Transverse colon (tissue), 4 donors: ENCODE results near the gene KIAA1549. TPM values are rescaled to one million over a fixed set of nuclear protein-coding genes. Genes with fewer than 3 reads are reported as not detected.

ENCODE experiments used
- DNase-seq: peaks from one replicate; pipeline ENCODE4 v3.0.0-alpha.2; 2019
- H3K27ac ChIP-seq, 4 donors: fragments of 200-600 bp; sonication (generic); 2 replicates each; pipeline ENCODE4 v1.5.1; 2016 to 2018; ENCODE audit warnings: inconsistent platforms in 4 of 4
- H3K27me3 ChIP-seq: fragments of 200-600 bp; sonication (generic); 2 replicates; pipeline ENCODE4 v1.5.1; 2017; ENCODE audit warnings: inconsistent platforms
- H3K36me3 ChIP-seq, 4 donors: fragments of 200-600 bp; sonication (generic); 2 replicates each; pipeline ENCODE4 v1.5.1; 2017 to 2019; ENCODE audit warnings: inconsistent platforms in 4 of 4
- H3K4me1 ChIP-seq, 4 donors: fragments of 200-600 bp; sonication (generic); 2 replicates each; pipeline ENCODE4 v1.5.1; 2017 to 2020; ENCODE audit warnings: inconsistent platforms in 4 of 4
- H3K4me3 ChIP-seq, 4 donors: fragments of 200-600 bp; sonication (generic); 1 replicate in 1 of 4; 2 replicates in 3 of 4; pipeline versions ENCODE4 v1.5.1 to v1.6.1; 2017 to 2019; ENCODE audit warnings: inconsistent platforms in 4 of 4
- H3K9me3 ChIP-seq, 2 donors: fragments of 200-600 bp; sonication (generic); 2 replicates each; pipeline ENCODE4 v1.5.1; 2017 to 2019; ENCODE audit warnings: inconsistent platforms in 2 of 2
- EP300 ChIP-seq: sonication (generic); formaldehyde crosslinking; IDR thresholded peaks from one replicate; pipeline ENCODE4 v1.6.1; 2017; ENCODE audit warnings: antibody characterized with exemption, low read depth
- POLR2A ChIP-seq: fragments of 450-650 bp; IDR thresholded peaks from one replicate; pipeline ENCODE4 v1.6.1; 2016; ENCODE audit warnings: antibody characterized with exemption, mild to moderate bottlenecking, moderate library complexity
- POLR2AphosphoS5 ChIP-seq, 3 donors: sonication (generic); formaldehyde crosslinking; IDR thresholded peaks; one replicate each; pipeline ENCODE4 v1.6.1; 2016; ENCODE audit warnings: antibody characterized with exemption in 3 of 3
- WGBS, 2 donors: methylation state at CpG; one replicate each; pipeline ENCODE4 v1.1.5; 2018; ENCODE audit warnings: low coverage in 1 of 2; 5-methylcytosine and 5-hydroxymethylcytosine counted together
- in situ Hi-C, 4 donors: fragments of 200-750 bp; cut with MboI; loops; one replicate each; pipeline versions ENCODE4 v1.15.0 to v1.15.1; 2017; ENCODE audit warnings: low sequenced_read_pairs in 3 of 4, low pct_ligation_motif_present in 1 of 4, low pct_unique_long_range_greater_than_20kb in 1 of 4
- intact Hi-C: fragments of 100-400 bp; cut with DNase I; formaldehyde crosslinking; loops from one replicate; pipeline ENCODE4 v1.15.1; 2023; ENCODE audit warnings: low total_unique reads
- total RNA-seq, 4 donors: library from RNA; depleted of rRNA; stranded (reverse); fragments of >200 nt; gene quantifications; one replicate each; pipeline ENCODE4 v1.1.0, GENCODE V29; 2016
- TF ChIP-seq, protein P1 (sequence below), 5 experiments: fragments of 200-600 bp in 3 of 5; fragments of 450-650 bp in 2 of 5; sonication (generic) in 3 of 5; IDR thresholded peaks; 1 replicate in 2 of 5; 2 replicates in 3 of 5; pipeline ENCODE4 v1.5.1; 2016 to 2017; ENCODE audit warnings: antibody characterized with exemption in 5 of 5, inconsistent platforms in 3 of 5, mild to moderate bottlenecking in 2 of 5, moderate library complexity in 1 of 5

The KIAA1549 gene
- total RNA-seq, 4 donors from 2014 or later = 0.37 to 1.5 (median 0.93) TPM

DNA sequence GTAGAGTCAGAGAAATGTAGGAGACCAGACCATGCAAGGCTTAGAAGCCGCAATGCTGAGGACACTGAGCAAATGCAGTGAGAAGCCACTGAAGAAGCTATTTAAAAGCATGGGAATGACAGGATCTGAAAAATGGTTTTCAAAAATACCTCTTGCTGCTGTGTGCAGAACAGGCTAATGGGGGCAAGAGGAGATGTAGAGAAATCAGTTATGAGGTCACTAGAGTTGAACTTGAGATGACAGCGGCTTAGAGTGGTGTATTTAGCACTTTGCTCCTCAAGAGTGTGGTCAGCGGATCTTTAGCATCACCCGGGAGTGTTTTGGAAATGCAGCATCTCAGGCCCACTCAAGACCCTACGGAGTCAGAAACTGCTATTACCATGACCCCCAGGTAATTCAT, 48.8 kb downstream of the KIAA1549 start:
- WGBS, 2 donors = 75 to 91% methylated on average over 1 to 5 of the region's 5 CpGs
- no peak for DNase-seq
- H3K4me3 ChIP-seq = no peak overlapping the region
- intact Hi-C loops (no loop called here), in situ Hi-C loops (no loop called here)
- no peaks in the 10 kb centered on the region for H3K4me1 ChIP-seq
- no peak overlapping the region for H3K27ac ChIP-seq
- H3K27me3 ChIP-seq = no peaks in the 10 kb centered on the region
- H3K9me3 ChIP-seq = no peaks in the 10 kb centered on the region
- no peaks in the 10 kb centered on the region for H3K36me3 ChIP-seq
- TF ChIP-seq, protein P1, sequence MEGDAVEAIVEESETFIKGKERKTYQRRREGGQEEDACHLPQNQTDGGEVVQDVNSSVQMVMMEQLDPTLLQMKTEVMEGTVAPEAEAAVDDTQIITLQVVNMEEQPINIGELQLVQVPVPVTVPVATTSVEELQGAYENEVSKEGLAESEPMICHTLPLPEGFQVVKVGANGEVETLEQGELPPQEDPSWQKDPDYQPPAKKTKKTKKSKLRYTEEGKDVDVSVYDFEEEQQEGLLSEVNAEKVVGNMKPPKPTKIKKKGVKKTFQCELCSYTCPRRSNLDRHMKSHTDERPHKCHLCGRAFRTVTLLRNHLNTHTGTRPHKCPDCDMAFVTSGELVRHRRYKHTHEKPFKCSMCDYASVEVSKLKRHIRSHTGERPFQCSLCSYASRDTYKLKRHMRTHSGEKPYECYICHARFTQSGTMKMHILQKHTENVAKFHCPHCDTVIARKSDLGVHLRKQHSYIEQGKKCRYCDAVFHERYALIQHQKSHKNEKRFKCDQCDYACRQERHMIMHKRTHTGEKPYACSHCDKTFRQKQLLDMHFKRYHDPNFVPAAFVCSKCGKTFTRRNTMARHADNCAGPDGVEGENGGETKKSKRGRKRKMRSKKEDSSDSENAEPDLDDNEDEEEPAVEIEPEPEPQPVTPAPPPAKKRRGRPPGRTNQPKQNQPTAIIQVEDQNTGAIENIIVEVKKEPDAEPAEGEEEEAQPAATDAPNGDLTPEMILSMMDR (IDR thresholded peaks at IDR 0.05) = no peak
- TF ChIP-seq EP300 = no peak
- TF ChIP-seq POLR2AphosphoS5 (IDR thresholded peaks at IDR 0.05) = no peak

DNA sequence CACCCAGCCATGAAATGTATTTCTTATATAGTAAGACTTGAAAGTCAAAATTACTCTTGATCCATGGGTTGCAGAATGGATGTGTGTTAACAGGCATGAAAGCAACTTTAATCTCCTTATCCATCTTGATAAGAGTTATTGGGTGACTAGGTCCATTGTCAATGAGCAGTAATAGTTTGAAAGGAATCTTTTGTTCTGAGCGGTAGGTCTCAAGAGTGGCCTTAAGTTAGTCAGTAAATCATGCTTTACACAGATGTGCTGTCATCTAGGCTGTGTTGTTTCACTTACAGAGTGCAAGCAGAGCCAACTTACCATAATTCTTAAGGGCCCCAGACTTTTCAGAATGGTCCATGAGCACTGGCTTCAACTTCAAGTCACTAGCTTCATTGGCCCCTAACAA, 51.2 kb downstream of the KIAA1549 start:
- TF ChIP-seq, protein P1 (IDR thresholded peaks at IDR 0.05) = no peak
- TF ChIP-seq POLR2A (no peak), POLR2AphosphoS5 (IDR thresholded peaks at IDR 0.05) (no peak), EP300 (no peak)
- no peaks in the 10 kb centered on the region for H3K9me3 ChIP-seq
- no peaks in the 10 kb centered on the region for H3K27me3 ChIP-seq
- in situ Hi-C loops = no loop called here
- no peak for DNase-seq
- intact Hi-C loops = no loop called here
- no peak overlapping the region for H3K4me3 ChIP-seq
- 60 to 75% methylated on average over 1 of the region's 1 CpG for WGBS, 2 donors
- H3K4me1 ChIP-seq = no peaks in the 10 kb centered on the region
- H3K27ac ChIP-seq = no peak overlapping the region
- no peaks in the 10 kb centered on the region for H3K36me3 ChIP-seq

DNA sequence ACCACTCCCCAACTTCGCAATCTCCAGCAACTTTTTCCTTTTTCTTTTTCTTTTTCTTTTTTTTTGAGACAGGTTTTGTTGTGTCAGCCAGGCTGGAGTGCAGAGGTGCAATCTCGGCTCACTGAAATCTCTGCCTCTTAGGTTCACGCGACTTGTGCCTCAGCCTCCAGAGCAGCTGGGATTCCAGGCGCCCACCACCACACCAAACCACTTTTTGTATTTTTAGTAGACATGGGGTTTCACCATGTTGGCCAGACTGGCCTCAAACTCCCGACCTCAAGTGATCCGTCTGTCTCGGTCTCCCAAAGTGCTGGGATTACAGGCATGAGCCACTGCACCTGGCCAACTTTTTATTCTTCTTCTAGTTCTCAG, 55.0 kb downstream of the KIAA1549 start:
- 70 to 84% methylated on average over 4 to 8 of the region's 8 CpGs for WGBS, 2 donors
- H3K4me3 ChIP-seq = no peak overlapping the region
- TF ChIP-seq, protein P1 (IDR thresholded peaks at IDR 0.05) = no peak
- no peak for TF ChIP-seq EP300
- TF ChIP-seq POLR2A = no peak
- no peak for TF ChIP-seq POLR2AphosphoS5 (IDR thresholded peaks at IDR 0.05)

DNA sequence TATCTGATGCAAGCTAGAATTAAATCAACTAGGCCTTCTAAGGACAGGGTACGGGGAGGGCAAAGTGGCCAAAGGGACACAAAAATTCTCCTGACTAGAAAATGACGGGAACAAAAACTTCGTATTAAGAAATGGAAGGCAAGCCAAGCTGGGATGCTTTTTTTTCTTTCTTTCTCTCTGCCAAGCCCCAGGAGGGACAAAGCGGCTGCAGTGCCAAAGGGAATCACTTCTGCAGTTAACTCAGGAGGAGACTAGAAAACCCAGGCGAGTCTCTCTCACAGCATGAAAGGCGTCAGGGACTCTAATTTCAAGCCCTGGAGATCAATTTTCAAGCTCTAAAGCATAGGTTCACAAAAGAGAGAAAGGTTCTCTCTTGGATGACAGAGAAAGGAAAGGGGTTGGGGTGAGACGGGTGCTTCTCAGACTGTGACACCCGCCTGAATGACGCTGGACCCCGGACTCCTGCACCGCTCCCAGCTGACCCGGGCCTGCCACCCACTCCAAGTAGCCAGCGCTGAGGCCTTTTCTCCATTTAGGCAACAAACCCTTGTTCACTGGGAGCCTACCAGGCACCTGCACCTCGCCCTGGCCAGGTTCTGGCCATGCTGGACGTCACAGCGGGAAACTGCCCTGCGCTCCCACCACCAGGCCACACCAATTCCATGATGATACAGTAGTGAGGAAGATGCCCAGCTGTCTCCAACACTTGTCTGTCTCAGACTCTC, 56.5 kb downstream of the KIAA1549 start:
- TF ChIP-seq POLR2A = no peak
- TF ChIP-seq, protein P1 (IDR thresholded peaks at IDR 0.05) = no peak
- no peak for TF ChIP-seq EP300
- TF ChIP-seq POLR2AphosphoS5 (IDR thresholded peaks at IDR 0.05) = no peak
- Histone ChIP-seq H3K27me3 (no peaks in the 10 kb centered on the region), H3K36me3 (no peaks in the 10 kb centered on the region), H3K27ac (no peak overlapping the region), H3K4me1 (no peaks in the 10 kb centered on the region), H3K9me3 (no peaks in the 10 kb centered on the region), H3K4me3 (no peak overlapping the region)
- WGBS, 2 donors = 71 to 76% methylated on average over 8 to 17 of the region's 17 CpGs
- no peak for DNase-seq
- in situ Hi-C loops = no loop called here
- intact Hi-C loops = no loop called here

More for the DNA sequence above, 55.0 kb downstream of the KIAA1549 start:
- Histone ChIP-seq H3K4me1 (no peaks in the 10 kb centered on the region), H3K27ac (no peak overlapping the region), H3K9me3 (no peaks in the 10 kb centered on the region), H3K36me3 (no peaks in the 10 kb centered on the region), H3K27me3 (no peaks in the 10 kb centered on the region)
- no peak for DNase-seq
- intact Hi-C loops = no loop called here
- in situ Hi-C loops = no loop called here
